Activated T-cell treated with anti-CD3 and anti-CD28 coated beads, Interleukin-2, amount 50 U/mL, for 24 hours (primary cell): ENCODE data around the gene ASIC3.

ENCODE experiments used
- DNase-seq: peaks from one replicate; pipeline ENCODE4 v3.0.0-alpha.2; 2020
- H3K27ac Mint-ChIP-seq: 2 replicates; pipeline ENCODE4 v1.8.0; 2020; ENCODE audit warnings: mild to moderate bottlenecking, mixed read lengths
- H3K27me3 Mint-ChIP-seq: 2 replicates; pipeline ENCODE4 v1.8.0; 2020; ENCODE audit warnings: mixed read lengths
- H3K36me3 Mint-ChIP-seq: 2 replicates; pipeline ENCODE4 v1.8.0; 2020; ENCODE audit warnings: low read depth, mixed read lengths
- H3K4me1 Mint-ChIP-seq: 2 replicates; pipeline ENCODE4 v1.8.0; 2020; ENCODE audit warnings: low read depth, mixed read lengths
- H3K4me3 Mint-ChIP-seq: 2 replicates; pipeline ENCODE4 v1.8.0; 2020; ENCODE audit warnings: mild to moderate bottlenecking, moderate library complexity, mixed read lengths
- H3K9me3 Mint-ChIP-seq: 2 replicates; pipeline ENCODE4 v1.8.0; 2020; ENCODE audit warnings: mixed read lengths

Gene ASIC3

DNA sequence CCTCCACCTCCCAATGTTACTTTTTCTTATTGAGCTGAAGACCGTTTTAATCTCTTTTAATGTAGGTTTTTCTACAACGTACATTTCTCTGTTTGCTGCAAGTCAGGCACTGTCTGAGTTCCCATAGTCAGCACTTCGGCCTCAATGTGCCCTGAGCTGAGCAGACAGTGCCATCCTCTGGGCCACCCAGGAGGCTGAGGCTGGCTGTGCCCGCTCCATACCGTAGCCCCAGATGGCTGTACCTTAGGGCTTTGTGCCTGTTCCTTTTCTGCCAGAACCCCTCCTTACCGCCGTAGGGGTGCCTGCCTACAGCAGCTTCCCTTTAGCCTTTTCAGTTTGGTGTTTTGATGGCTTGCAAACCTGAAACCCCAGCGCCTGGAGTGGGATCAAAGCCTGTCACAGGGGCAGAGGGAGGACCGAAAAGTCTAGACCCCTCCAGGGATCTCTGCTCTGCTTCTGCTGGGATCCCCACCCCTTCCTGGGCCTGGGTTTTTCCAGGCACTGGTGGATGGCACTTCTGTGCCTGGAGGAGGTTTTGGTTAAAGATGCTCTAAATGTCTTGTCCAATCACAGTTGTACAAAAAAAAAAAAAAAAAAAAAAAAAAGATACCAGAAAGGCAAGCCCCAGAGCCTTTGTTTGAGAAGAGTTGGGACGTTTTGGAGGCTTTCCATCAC, 46.9 kb downstream of the ASIC3 start:
- H3K4me3 Mint-ChIP-seq, result no peak overlapping the region
- H3K36me3 Mint-ChIP-seq, result peaks cover 12% of the 10 kb centered on the region
- H3K27me3 Mint-ChIP-seq, result no peaks in the 10 kb centered on the region
- no peak overlapping the region for H3K27ac Mint-ChIP-seq
- H3K4me1 Mint-ChIP-seq, result peaks cover 9% of the 10 kb centered on the region
- no peaks in the 10 kb centered on the region for H3K9me3 Mint-ChIP-seq
- DNase-seq, result no peak

DNA sequence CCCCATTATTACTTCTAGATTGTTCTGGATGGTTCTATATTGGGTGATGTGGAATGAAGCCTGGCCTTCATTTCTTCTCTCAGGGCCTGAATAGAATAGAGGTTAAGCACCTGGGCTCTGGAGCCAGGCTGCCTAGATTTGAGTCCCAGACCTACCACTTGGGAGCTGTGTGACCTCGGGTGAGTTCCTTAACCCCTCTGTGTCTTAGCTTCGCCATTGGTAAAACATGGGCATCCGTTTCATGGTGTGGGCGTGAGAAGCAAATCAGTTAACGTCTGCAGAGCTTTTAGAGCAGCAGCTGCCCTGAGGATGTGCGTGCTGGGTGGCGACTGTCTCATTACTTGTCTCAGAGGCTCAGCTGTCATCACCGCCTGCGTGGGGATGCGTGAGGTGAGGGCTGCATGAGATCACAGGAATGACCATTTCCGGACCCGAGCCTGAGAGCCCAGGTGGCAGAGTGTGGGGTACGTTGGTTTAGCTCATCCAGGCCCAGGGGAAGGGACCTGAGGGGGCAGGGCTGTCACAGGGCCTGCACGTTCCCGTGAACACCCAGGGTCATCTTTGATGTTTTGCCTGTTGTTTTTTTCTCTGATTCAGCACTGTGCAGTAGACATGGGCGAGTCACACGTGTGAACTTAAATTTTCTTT, 47.6 kb downstream of the ASIC3 start:
- peaks cover 10% of the 10 kb centered on the region for H3K36me3 Mint-ChIP-seq
- no peak overlapping the region for H3K27ac Mint-ChIP-seq
- DNase-seq, result no peak
- no peaks in the 10 kb centered on the region for H3K9me3 Mint-ChIP-seq
- H3K4me1 Mint-ChIP-seq, result peaks cover 9% of the 10 kb centered on the region
- H3K4me3 Mint-ChIP-seq, result no peak overlapping the region
- H3K27me3 Mint-ChIP-seq, result no peaks in the 10 kb centered on the region

GRCh38 chr7:151099486-151100211, 51.3 kb downstream of the ASIC3 start:
- no peak overlapping the region for H3K4me3 Mint-ChIP-seq
- no peak for DNase-seq
- H3K9me3 Mint-ChIP-seq, result no peaks in the 10 kb centered on the region
- H3K27ac Mint-ChIP-seq, result no peak overlapping the region
- peaks cover 5% of the 10 kb centered on the region for H3K4me1 Mint-ChIP-seq
- peaks cover 9% of the 10 kb centered on the region for H3K36me3 Mint-ChIP-seq
- no peaks in the 10 kb centered on the region for H3K27me3 Mint-ChIP-seq

DNA sequence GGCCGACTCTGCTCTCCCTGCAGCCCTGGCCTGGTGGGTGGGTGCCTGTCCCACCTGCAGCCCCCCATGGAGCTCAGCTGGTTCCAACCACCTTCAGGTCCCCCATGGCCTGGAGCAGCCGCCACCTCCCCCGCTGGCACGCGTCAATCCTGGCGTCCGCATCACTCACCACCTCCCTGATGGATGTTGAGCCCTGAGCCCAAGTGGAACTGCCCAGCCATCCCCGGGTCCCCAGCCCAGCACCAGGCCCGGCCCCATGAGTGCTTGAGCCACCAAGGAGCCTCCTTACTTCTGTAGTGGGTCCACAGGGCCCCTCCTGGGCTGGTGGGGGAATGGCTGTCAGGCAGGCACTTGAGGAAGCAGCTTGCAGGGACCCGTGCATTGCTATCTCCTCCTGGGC, 52.6 kb downstream of the ASIC3 start:
- Mint-ChIP-seq H3K4me3 (no peak overlapping the region), H3K27me3 (no peaks in the 10 kb centered on the region), H3K4me1 (peaks cover 3% of the 10 kb centered on the region), H3K9me3 (no peaks in the 10 kb centered on the region), H3K27ac (no peak overlapping the region), H3K36me3 (peaks cover 7% of the 10 kb centered on the region)
- DNase-seq, result no peak

DNA sequence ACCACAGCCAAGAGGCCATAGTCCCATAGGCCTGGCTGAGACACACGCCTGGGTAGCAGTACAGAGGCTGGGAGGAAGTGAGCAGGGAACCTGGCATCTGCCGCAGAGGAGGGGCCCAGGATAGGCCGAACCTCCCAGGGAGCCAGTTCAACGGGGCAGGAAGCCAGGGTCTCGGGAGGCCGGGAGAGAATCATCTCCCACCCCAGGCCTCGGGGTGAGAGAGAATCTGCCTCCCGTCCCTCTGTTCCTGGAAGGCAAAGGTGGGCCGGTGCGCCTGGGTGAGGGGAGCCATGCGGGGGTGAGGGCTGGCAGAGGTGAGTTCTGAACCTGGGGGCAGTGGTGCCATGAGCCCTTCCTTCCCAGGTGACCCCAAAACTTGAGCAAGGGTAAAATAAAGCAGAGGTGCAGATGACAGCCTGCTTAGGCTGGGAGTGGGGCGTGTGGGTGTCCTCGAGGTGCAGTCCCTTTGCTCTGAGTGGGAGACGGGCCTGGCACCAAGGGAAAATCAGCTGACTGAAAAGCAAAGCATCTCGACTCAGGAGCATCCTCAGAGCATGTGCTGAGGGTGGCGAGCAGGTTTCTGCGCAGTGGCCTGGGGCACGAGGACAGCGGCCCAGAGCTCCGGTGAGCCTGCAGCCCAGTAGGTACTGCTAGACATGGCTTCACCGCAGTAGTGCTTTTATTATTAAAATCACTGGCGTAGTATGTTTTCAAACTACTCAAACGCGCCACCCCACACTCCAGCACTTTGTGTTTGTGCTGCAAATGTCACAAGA, 53.5 kb downstream of the ASIC3 start:
- H3K9me3 Mint-ChIP-seq, result no peaks in the 10 kb centered on the region
- DNase-seq, result no peak
- H3K4me1 Mint-ChIP-seq, result no peaks in the 10 kb centered on the region
- peaks cover 4% of the 10 kb centered on the region for H3K36me3 Mint-ChIP-seq
- no peak overlapping the region for H3K4me3 Mint-ChIP-seq
- no peaks in the 10 kb centered on the region for H3K27me3 Mint-ChIP-seq
- H3K27ac Mint-ChIP-seq, result no peak overlapping the region
